Stimulated activated CD4-positive, alpha-beta T cell treated with anti-CD3 and anti-CD28 coated beads, TNF-alpha, amount 100 ng/mL, for 48 hours (primary cell): ENCODE data around the gene C22orf42.
"Not testable (repeated sequence)": the region's sequence is repeated elsewhere in the genome, so short reads cannot be mapped to it uniquely, and the experiment has no call there.

Experiments
- DNase-seq, 3 donors: peaks; one replicate each; pipeline ENCODE4 v3.0.0-alpha.2; 2020; ENCODE audit warnings: low read depth in 3 of 3

C22orf42 gene

DNA sequence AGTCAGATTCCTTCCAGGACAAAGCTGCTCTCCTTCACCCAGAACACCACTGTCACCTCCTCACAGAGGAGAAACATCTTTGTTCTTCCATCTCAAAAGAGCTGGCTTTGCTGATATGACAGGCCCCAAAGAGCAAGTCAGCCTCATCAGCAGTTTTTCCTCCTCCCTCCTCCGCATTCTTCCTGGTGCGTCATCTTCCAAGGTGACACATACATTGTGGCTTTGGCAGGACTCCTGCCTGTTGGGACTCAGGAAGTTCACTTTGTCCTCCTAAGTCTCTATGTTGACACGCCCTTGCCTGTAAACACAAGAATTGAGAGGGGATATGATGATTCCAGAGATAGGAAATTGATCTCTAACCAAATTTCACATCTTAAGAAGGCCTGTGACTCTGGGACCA, 23.1 kb downstream of the C22orf42 start:
- not testable (repeated sequence) for DNase-seq

DNA sequence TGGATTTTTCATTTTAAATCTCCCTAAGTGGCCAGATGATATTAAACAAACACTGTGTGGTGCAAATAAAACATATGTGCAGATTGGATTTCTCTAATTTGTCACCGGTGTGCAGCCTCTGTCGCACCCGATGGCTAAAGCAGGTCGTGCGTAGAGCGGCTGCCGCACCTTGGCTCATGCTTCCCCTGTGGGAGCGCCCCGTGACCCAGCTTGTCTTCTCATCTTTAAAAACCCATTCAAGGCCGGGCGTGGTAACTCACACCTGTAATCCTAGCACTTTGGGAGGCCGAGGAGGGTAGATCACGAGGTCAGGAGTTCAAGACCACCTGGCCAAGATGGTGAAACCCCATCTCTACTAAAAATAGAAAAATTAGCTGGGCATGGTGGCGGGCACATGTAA, 24.3 kb downstream of the C22orf42 start:
- not testable (repeated sequence) for DNase-seq

DNA sequence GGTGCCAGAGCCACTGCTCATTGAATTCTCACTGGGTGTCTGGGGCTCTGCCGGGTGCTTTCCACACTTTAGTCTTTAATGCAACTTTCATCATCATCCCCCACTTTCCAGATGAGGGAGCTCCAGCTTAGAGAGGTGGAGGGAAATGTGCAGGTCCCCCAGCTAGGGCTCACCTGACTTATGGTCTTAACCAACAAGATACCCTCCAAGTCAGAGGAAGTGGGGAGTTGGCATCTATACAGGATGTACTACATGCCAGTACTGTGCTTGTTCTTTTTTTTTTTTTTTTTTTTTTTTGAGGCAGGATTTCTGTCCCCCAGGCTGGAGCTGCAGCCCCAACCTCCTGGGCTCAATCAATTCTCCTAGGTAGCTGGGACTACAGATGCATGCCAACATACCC, 26.3 kb downstream of the C22orf42 start:
- no peak for DNase-seq

- DNase-seq: no peak
These were observed 27.0 kb downstream of the C22orf42 start for GRCh38 chr22:32132126-32132525.

DNA sequence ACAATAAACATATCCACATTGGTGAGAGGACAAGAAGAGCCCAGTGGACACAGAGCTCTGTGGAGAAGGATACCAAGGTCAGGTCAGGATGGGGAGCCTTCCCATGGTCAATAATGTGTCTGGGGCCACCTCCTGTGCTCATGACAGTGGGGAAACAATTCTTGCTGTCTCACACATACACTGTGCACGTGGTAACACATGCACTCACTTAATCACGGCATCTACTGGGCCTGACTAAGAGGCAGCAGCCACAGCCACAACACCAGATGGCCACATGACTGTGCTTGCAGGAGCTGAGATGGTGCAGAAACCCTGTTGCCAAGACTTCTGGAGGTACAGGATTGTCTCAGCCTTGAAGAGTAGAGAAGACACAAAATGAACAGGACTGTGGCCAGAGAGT, 28.6 kb downstream of the C22orf42 start:
- DNase-seq: no peak

DNA sequence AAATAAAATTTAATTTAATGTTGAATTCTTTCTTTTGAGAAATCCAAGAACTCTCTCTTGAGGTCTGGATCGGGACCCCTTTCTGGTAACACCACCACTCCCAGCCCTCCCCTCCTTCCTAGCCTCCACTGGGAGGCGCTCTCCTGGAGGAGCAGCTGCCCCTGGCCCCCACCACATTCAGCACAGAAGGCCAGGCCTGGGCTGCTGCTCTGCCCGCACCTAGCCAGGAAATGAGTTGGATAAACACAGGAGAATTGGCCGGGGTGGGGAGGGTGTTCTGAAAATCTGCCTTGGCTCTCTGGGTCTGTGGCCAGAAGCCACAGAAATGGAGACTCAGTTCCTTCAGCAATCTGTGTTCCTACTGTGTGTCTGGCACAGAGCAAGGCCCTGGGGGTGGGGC, 31.2 kb downstream of the C22orf42 start:
- no peak for DNase-seq

DNA sequence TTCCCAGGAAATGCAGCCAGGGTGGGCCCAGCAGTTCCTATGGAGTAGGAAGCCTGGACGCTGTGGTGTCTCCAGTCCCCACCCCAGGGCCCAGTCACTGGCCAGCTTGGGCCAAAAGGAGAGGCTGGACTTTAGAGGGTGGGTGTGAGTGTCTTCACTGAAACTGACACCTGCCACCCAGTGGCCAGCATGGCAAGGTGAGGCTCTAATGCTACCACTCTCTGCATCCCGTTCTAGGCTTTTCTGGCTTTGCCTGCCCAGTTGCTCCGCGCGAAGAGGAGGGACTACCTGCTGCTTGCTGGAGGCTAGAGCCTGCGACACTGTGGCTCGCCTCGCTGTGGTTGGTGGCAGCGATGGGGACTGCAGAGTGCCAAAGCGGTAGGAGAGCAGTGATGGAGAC, 35.4 kb downstream of the C22orf42 start:
- DNase-seq: no peak

GRCh38 chr22:32122899-32123298, 36.2 kb downstream of the C22orf42 start:
- no peak for DNase-seq

- DNase-seq: no peak
These were observed 38.5 kb downstream of the C22orf42 start for GRCh38 chr22:32120603-32121002.

DNA sequence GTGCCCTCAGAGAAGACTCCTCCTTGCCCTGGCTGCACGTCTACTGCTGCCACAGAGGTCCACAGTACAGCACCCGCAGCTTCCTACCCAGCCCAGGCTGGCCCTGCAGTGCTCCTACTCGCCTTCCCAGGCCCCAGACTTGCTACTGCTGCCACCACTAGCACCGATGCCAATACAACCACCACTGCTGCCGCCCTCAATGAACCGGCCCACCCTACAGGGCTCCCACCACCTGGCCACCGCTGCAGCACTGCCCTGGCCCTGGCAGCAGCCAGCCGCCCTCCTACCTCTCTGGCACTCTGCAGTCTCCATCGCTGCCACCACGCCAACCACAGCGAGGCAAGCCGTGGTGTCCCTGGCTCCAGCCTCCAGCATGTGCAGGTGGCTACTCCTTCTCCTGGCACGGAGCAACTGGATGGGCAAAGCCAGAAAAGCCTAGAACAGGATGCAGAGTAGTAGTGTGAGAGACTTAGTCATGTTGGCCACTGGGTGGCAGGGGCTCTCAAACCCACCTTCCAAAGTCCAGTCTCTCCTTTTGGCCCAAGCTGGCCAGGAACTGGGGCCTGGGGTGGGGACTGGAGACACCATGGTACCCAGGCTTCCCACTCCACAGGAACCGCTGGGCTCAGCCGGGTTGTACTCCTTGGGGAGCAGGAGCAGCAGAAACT, 39.4 kb downstream of the C22orf42 start:
- DNase-seq: no peak

- no peak for DNase-seq
These were observed 46.7 kb downstream of the C22orf42 start for GRCh38 chr22:32112380-32112779.

DNA sequence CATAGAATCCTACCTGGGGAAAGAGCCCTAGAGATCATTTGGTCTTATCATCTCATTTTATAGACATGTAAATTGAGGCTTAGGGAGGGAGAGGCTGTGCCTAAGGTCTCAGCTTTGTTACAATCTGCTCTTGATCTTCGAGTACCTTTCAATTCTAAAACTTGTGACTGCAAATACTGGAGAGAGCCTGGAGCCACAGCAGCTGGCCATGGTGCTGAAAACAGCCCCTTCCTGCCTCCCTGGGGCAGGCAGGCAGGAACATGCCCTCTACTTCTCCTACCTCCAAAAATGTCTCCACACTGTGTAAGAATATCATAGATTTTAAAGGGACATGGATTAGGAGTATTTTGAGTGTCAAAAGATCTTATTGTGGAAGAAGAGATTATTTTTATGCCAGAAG, 52.2 kb downstream of the C22orf42 start:
- DNase-seq: no peak

GRCh38 chr22:32103658-32104315, 55.3 kb downstream of the C22orf42 start:
- no peak for DNase-seq

- DNase-seq: no peak
These were observed 58.4 kb downstream of the C22orf42 start for GRCh38 chr22:32100711-32101110.
